Measurements from ENCODE around the gene NKX1-2.

NKX1-2 gene

GRCh38 chr10:124476043-124476725 lies 26.3 kb upstream of the NKX1-2 start:
- no peak overlapping the region for H3K9ac ChIP-seq (ENCODE audit: low read length in 2 of 2)
- no peak overlapping the region for H3K4me3 ChIP-seq (ENCODE audit: low read length in 2 of 2)
- no peaks in the 10 kb centered on the region for H3K4me1 ChIP-seq (ENCODE audit: control insufficient read depth, insufficient read depth, low read length)

GRCh38 chr10:124474514-124475070 lies 24.8 kb upstream of the NKX1-2 start:
- Histone ChIP-seq H3K27ac (ENCODE audit: low read length) (no peak overlapping the region), H3K36me3 (ENCODE audit: control insufficient read depth in 2 of 2, insufficient read depth in 2 of 2, low read length in 2 of 2) (no peaks in the 10 kb centered on the region), H3K9me3 (ENCODE audit: control insufficient read depth in 2 of 2, low read length in 2 of 2) (no peaks in the 10 kb centered on the region), H3K4me3 (ENCODE audit: low read length in 2 of 2) (no peak overlapping the region), H3K27me3 (ENCODE audit: control insufficient read depth in 1 of 2, insufficient read depth in 2 of 2, low read length in 2 of 2) (no peaks in the 10 kb centered on the region), H3K9ac (ENCODE audit: low read length in 2 of 2) (no peak overlapping the region), H3K4me1 (ENCODE audit: control insufficient read depth, insufficient read depth, low read length) (no peaks in the 10 kb centered on the region)

More at GRCh38 chr10:124476043-124476725, 26.3 kb upstream of the NKX1-2 start:
- Histone ChIP-seq H3K27me3 (ENCODE audit: control insufficient read depth in 1 of 2, insufficient read depth in 2 of 2, low read length in 2 of 2) (no peaks in the 10 kb centered on the region), H3K27ac (ENCODE audit: low read length) (no peak overlapping the region), H3K36me3 (ENCODE audit: control insufficient read depth in 2 of 2, insufficient read depth in 2 of 2, low read length in 2 of 2) (no peaks in the 10 kb centered on the region), H3K9me3 (ENCODE audit: control insufficient read depth in 2 of 2, low read length in 2 of 2) (no peaks in the 10 kb centered on the region)

GRCh38 chr10:124473070-124473469 lies 23.2 kb upstream of the NKX1-2 start:
- Histone ChIP-seq H3K9me3 (ENCODE audit: control insufficient read depth in 2 of 2, low read length in 2 of 2) (no peaks in the 10 kb centered on the region), H3K27me3 (ENCODE audit: control insufficient read depth in 1 of 2, insufficient read depth in 2 of 2, low read length in 2 of 2) (no peaks in the 10 kb centered on the region), H3K4me3 (ENCODE audit: low read length in 2 of 2) (no peak overlapping the region), H3K36me3 (ENCODE audit: control insufficient read depth in 2 of 2, insufficient read depth in 2 of 2, low read length in 2 of 2) (no peaks in the 10 kb centered on the region), H3K27ac (ENCODE audit: low read length) (no peak overlapping the region), H3K9ac (ENCODE audit: low read length in 2 of 2) (no peak overlapping the region), H3K4me1 (ENCODE audit: control insufficient read depth, insufficient read depth, low read length) (peaks cover 8% of the 10 kb centered on the region)

- H3K4me1 ChIP-seq (ENCODE audit: control insufficient read depth, insufficient read depth, low read length) = peaks cover 14% of the 10 kb centered on the region
Measured at GRCh38 chr10:124472071-124472470, 22.2 kb upstream of the NKX1-2 start.

GRCh38 chr10:124470544-124471434 lies 21.0 kb upstream of the NKX1-2 start:
- H3K36me3 ChIP-seq (ENCODE audit: control insufficient read depth in 2 of 2, insufficient read depth in 2 of 2, low read length in 2 of 2) = no peaks in the 10 kb centered on the region
- no peaks in the 10 kb centered on the region for H3K27me3 ChIP-seq (ENCODE audit: control insufficient read depth in 1 of 2, insufficient read depth in 2 of 2, low read length in 2 of 2)
- no peak overlapping the region for H3K9ac ChIP-seq (ENCODE audit: low read length in 2 of 2)
- H3K27ac ChIP-seq (ENCODE audit: low read length) = no peak overlapping the region
- no peaks in the 10 kb centered on the region for H3K9me3 ChIP-seq (ENCODE audit: control insufficient read depth in 2 of 2, low read length in 2 of 2)
- no peak overlapping the region for H3K4me3 ChIP-seq (ENCODE audit: low read length in 2 of 2)
- H3K4me1 ChIP-seq (ENCODE audit: control insufficient read depth, insufficient read depth, low read length) = peaks cover 14% of the 10 kb centered on the region

More at GRCh38 chr10:124472071-124472470, 22.2 kb upstream of the NKX1-2 start:
- Histone ChIP-seq H3K27me3 (ENCODE audit: control insufficient read depth in 1 of 2, insufficient read depth in 2 of 2, low read length in 2 of 2) (no peaks in the 10 kb centered on the region), H3K27ac (ENCODE audit: low read length) (no peak overlapping the region), H3K4me3 (ENCODE audit: low read length in 2 of 2) (no peak overlapping the region), H3K9ac (ENCODE audit: low read length in 2 of 2) (no peak overlapping the region), H3K9me3 (ENCODE audit: control insufficient read depth in 2 of 2, low read length in 2 of 2) (no peaks in the 10 kb centered on the region), H3K36me3 (ENCODE audit: control insufficient read depth in 2 of 2, insufficient read depth in 2 of 2, low read length in 2 of 2) (no peaks in the 10 kb centered on the region)

- H3K9ac ChIP-seq (ENCODE audit: low read length in 2 of 2) = no peak overlapping the region
- H3K4me3 ChIP-seq (ENCODE audit: low read length in 2 of 2) = no peak overlapping the region
- H3K27me3 ChIP-seq (ENCODE audit: control insufficient read depth in 1 of 2, insufficient read depth in 2 of 2, low read length in 2 of 2) = no peaks in the 10 kb centered on the region
- H3K4me1 ChIP-seq (ENCODE audit: control insufficient read depth, insufficient read depth, low read length) = peaks cover 14% of the 10 kb centered on the region
- H3K9me3 ChIP-seq (ENCODE audit: control insufficient read depth in 2 of 2, low read length in 2 of 2) = no peaks in the 10 kb centered on the region
- H3K27ac ChIP-seq (ENCODE audit: low read length) = no peak overlapping the region
- H3K36me3 ChIP-seq (ENCODE audit: control insufficient read depth in 2 of 2, insufficient read depth in 2 of 2, low read length in 2 of 2) = no peaks in the 10 kb centered on the region
Measured at GRCh38 chr10:124469956-124470484, 20.2 kb upstream of the NKX1-2 start.

- H3K27ac ChIP-seq (ENCODE audit: low read length) = peak overlapping the region; percentile 60
- H3K9me3 ChIP-seq (ENCODE audit: control insufficient read depth in 2 of 2, low read length in 2 of 2) = no peaks in the 10 kb centered on the region
- H3K9ac ChIP-seq (ENCODE audit: low read length in 2 of 2) = peak overlapping the region in 1 of 2 donors; percentile 20
- no peaks in the 10 kb centered on the region for H3K27me3 ChIP-seq (ENCODE audit: control insufficient read depth in 1 of 2, insufficient read depth in 2 of 2, low read length in 2 of 2)
- no peak overlapping the region for H3K4me3 ChIP-seq (ENCODE audit: low read length in 2 of 2)
- H3K4me1 ChIP-seq (ENCODE audit: control insufficient read depth, insufficient read depth, low read length) = peaks cover 21% of the 10 kb centered on the region
- H3K36me3 ChIP-seq (ENCODE audit: control insufficient read depth in 2 of 2, insufficient read depth in 2 of 2, low read length in 2 of 2) = no peaks in the 10 kb centered on the region
Measured at GRCh38 chr10:124468624-124469023, 18.8 kb upstream of the NKX1-2 start.

GRCh38 chr10:124467165-124467564 lies 17.3 kb upstream of the NKX1-2 start:
- Histone ChIP-seq H3K9me3 (ENCODE audit: control insufficient read depth in 2 of 2, low read length in 2 of 2) (no peaks in the 10 kb centered on the region), H3K36me3 (ENCODE audit: control insufficient read depth in 2 of 2, insufficient read depth in 2 of 2, low read length in 2 of 2) (no peaks in the 10 kb centered on the region), H3K27ac (ENCODE audit: low read length) (no peak overlapping the region), H3K27me3 (ENCODE audit: control insufficient read depth in 1 of 2, insufficient read depth in 2 of 2, low read length in 2 of 2) (no peaks in the 10 kb centered on the region), H3K4me1 (ENCODE audit: control insufficient read depth, insufficient read depth, low read length) (peaks cover 24% of the 10 kb centered on the region), H3K4me3 (ENCODE audit: low read length in 2 of 2) (no peak overlapping the region), H3K9ac (ENCODE audit: low read length in 2 of 2) (no peak overlapping the region)

- peaks cover 24% of the 10 kb centered on the region for H3K4me1 ChIP-seq (ENCODE audit: control insufficient read depth, insufficient read depth, low read length)
- H3K27ac ChIP-seq (ENCODE audit: low read length) = no peak overlapping the region
- no peaks in the 10 kb centered on the region for H3K27me3 ChIP-seq (ENCODE audit: control insufficient read depth in 1 of 2, insufficient read depth in 2 of 2, low read length in 2 of 2)
- H3K9ac ChIP-seq (ENCODE audit: low read length in 2 of 2) = no peak overlapping the region
- H3K9me3 ChIP-seq (ENCODE audit: control insufficient read depth in 2 of 2, low read length in 2 of 2) = no peaks in the 10 kb centered on the region
- H3K4me3 ChIP-seq (ENCODE audit: low read length in 2 of 2) = no peak overlapping the region
- H3K36me3 ChIP-seq (ENCODE audit: control insufficient read depth in 2 of 2, insufficient read depth in 2 of 2, low read length in 2 of 2) = no peaks in the 10 kb centered on the region
Measured at GRCh38 chr10:124465777-124466488, 16.1 kb upstream of the NKX1-2 start.
